Caco-2 (cell line): ENCODE data around the gene APOBEC3C. TPM values are rescaled to one million over a fixed set of nuclear protein-coding genes. Genes with fewer than 3 reads are reported as not detected.
A peak's percentile ranks its signal among the peaks of the same experiment; 100 is the strongest.
"Not testable (repeated sequence)": the region's sequence is repeated elsewhere in the genome, so short reads cannot be mapped to it uniquely, and the experiment has no call there.

Experiments used
- BruUV-seq: library from RNA; stranded (reverse); fragments of 400-500 nt; replicated peaks from 2 replicates; lab custom pipeline; 2021; lab: Mats Ljungman, UMichigan
- CTCF ChIA-PET: fragments of 300-600 bp; sonication (Branson Sonifier 250); formaldehyde crosslinking; loops from one replicate; lab custom pipeline; 2022; ENCODE audit warnings: antibody characterized with exemption; lab: Charles Lee
- POLR2A ChIA-PET: fragments of 300-600 bp; sonication (Branson Sonifier 250); formaldehyde crosslinking; loops from one replicate; lab custom pipeline; 2022; ENCODE audit warnings: antibody characterized with exemption; lab: Charles Lee
- DNase-seq, 2 experiments: peaks; one replicate each; pipeline versions ENCODE4 v3.0.0 to v3.0.0-alpha.2; 2020 to 2022
- H3K27me3 ChIP-seq: replicated peaks from 2 replicates; pipeline ENCODE4 v1.6.0; 2011; ENCODE audit warnings: low read length; ENCODE audit not compliant: control insufficient read depth, insufficient read depth
- H3K36me3 ChIP-seq: 2 replicates; pipeline ENCODE4 v1.5.1; 2011; ENCODE audit warnings: low read length; ENCODE audit not compliant: control insufficient read depth, insufficient read depth
- H3K4me1 ChIP-seq: fragments of 250-450 bp; sonication (Bioruptor Pico); 2 replicates; pipeline ENCODE4 v1.5.1; 2020; ENCODE audit warnings: mild to moderate bottlenecking
- H3K4me3 ChIP-seq: 2 replicates; pipeline ENCODE4 v1.5.1; 2011; ENCODE audit warnings: low read depth, mild to moderate bottlenecking, control low read depth, low read length
- H3K9me3 ChIP-seq: fragments of 250-450 bp; sonication (Bioruptor Pico); 2 replicates; pipeline ENCODE4 v1.5.1; 2020; ENCODE audit warnings: mild to moderate bottlenecking, moderate library complexity
- H3K27ac Mint-ChIP-seq: one replicate; pipeline ENCODE4 v1.8.0; 2022; ENCODE audit warnings: mixed read lengths; ENCODE audit not compliant: unreplicated experiment
- H3K27me3 Mint-ChIP-seq: one replicate; pipeline ENCODE4 v1.8.0; 2022; ENCODE audit warnings: mixed read lengths; ENCODE audit not compliant: insufficient read depth, unreplicated experiment
- H3K36me3 Mint-ChIP-seq: one replicate; pipeline ENCODE4 v1.8.0; 2022; ENCODE audit warnings: mild to moderate bottlenecking, mixed read lengths; ENCODE audit not compliant: insufficient read depth, unreplicated experiment
- H3K4me1 Mint-ChIP-seq: one replicate; pipeline ENCODE4 v1.8.0; 2022; ENCODE audit warnings: low read depth, mixed read lengths; ENCODE audit not compliant: unreplicated experiment
- H3K4me3 Mint-ChIP-seq: one replicate; pipeline ENCODE4 v1.8.0; 2022; ENCODE audit warnings: mild to moderate bottlenecking, moderate library complexity, mixed read lengths; ENCODE audit not compliant: unreplicated experiment
- H3K9me3 Mint-ChIP-seq: one replicate; pipeline ENCODE4 v1.8.0; 2022; ENCODE audit warnings: mixed read lengths; ENCODE audit not compliant: unreplicated experiment
- CTCF ChIP-seq, 2 experiments: fragments of 200-600 bp in 1 of 2; IDR thresholded peaks; 1 replicate in 1 of 2; 2 replicates in 1 of 2; pipeline versions ENCODE4 v1.5.1 to v1.8.0; 2011 to 2022; ENCODE audit warnings: antibody characterized with exemption in 1 of 2, control low read depth in 1 of 2, inconsistent platforms in 1 of 2, low read depth in 1 of 2, low read length in 1 of 2, mild to moderate bottlenecking in 1 of 2, moderate library complexity in 1 of 2; ENCODE audit not compliant: insufficient read depth in 1 of 2, severe bottlenecking in 1 of 2, unreplicated experiment in 1 of 2
- intact Hi-C: fragments of 100-400 bp; cut with micrococcal nuclease; formaldehyde crosslinking; loops from one replicate; pipeline ENCODE4 v1.10.0; 2022; ENCODE audit not compliant: unreplicated experiment
- total RNA-seq: library from RNA; stranded (reverse); gene quantifications from 2 replicates; pipeline ENCODE4 v1.2.3, GENCODE V29; 2022

APOBEC3C gene
- total RNA-seq, 1 experiment from 2014 or later = 25.1 TPM

DNA sequence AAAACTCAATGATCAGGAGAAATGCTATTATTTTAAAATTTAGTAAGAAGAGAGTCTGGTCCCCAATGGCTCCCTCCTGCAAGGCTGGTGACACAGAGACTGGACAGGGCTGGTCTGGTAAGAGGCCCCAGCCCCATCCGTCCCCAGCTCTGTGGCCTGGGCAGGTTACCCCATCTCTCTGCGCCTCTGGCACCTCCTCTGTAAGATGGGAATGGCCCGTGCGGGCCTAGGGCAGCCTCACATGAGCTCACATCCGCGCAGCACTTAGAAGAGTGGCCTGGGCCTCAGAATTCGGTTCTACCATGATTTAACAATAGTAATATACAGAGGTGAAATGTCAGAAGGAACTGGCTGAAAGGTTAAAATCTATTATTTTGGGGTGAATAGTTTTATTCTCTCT lies 27.9 kb downstream of the APOBEC3C start:
- H3K9me3 Mint-ChIP-seq = no peaks in the 10 kb centered on the region
- no peaks in the 10 kb centered on the region for H3K27me3 Mint-ChIP-seq
- CTCF ChIA-PET = no interaction called here
- Histone ChIP-seq H3K4me3 (no peak overlapping the region), H3K4me1 (peaks cover 9% of the 10 kb centered on the region), H3K36me3 (no peaks in the 10 kb centered on the region), H3K9me3 (no peaks in the 10 kb centered on the region), H3K27me3 (no peaks in the 10 kb centered on the region)
- H3K4me1 Mint-ChIP-seq = peaks cover 16% of the 10 kb centered on the region
- DNase-seq = no peak
- TF ChIP-seq CTCF (IDR thresholded peaks at IDR 0.05; ENCODE audit: insufficient read depth in 1 of 2, low read depth in 1 of 2, low read length in 1 of 2, severe bottlenecking in 1 of 2, unreplicated experiment in 1 of 2) = no peak
- no peak overlapping the region for H3K4me3 Mint-ChIP-seq
- POLR2A ChIA-PET = no interaction called here
- intact Hi-C loops = loop anchor here (10.0 kb wide), 1 partner anchor 73 kb away; no protein-coding TSS in a partner anchor
- H3K36me3 Mint-ChIP-seq = peaks cover 19% of the 10 kb centered on the region
- H3K27ac Mint-ChIP-seq = no peak overlapping the region
- TSS peak; percentile 82 for BruUV-seq

GRCh38 chr22:39043063-39043462 lies 29.0 kb downstream of the APOBEC3C start:
- H3K4me3 Mint-ChIP-seq, H3K9me3 Mint-ChIP-seq, POLR2A ChIA-PET, H3K9me3 ChIP-seq, H3K36me3 ChIP-seq, H3K27me3 ChIP-seq, H3K27ac Mint-ChIP-seq, DNase-seq, BruUV-seq, H3K27me3 Mint-ChIP-seq, H3K4me3 ChIP-seq, H3K4me1 ChIP-seq: not testable (repeated sequence)
- H3K4me1 Mint-ChIP-seq = peaks cover 16% of the 10 kb centered on the region
- intact Hi-C loops = loop anchor here (10.0 kb wide), 1 partner anchor 72 kb away; no protein-coding TSS in a partner anchor
- peaks cover 26% of the 10 kb centered on the region for H3K36me3 Mint-ChIP-seq
- CTCF ChIA-PET = interaction anchor here (0.7 kb wide), 1 partner anchor 357 kb away, joined by 3 read pairs; the partner anchor contains the start of gene TAB1

DNA sequence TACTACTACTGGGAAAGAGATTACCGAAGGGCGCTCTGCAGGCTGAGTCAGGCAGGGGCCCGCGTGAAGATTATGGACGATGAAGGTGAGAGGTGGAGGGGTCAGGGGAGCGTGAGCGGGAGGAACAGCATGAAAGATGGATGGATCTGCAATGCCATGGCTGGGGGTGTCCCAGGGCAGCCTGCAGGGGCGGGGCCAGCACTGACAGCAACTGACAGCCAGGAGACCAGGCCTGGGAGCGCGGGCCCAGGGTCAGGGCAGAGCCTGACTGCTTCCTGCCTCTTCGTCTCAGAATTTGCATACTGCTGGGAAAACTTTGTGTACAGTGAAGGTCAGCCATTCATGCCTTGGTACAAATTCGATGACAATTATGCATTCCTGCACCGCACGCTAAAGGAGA lies 31.1 kb downstream of the APOBEC3C start:
- H3K36me3 ChIP-seq, BruUV-seq, H3K4me1 Mint-ChIP-seq, H3K27me3 ChIP-seq, H3K9me3 Mint-ChIP-seq, H3K27me3 Mint-ChIP-seq, H3K27ac Mint-ChIP-seq, DNase-seq, H3K4me3 ChIP-seq, POLR2A ChIA-PET, H3K9me3 ChIP-seq, H3K4me3 Mint-ChIP-seq, CTCF ChIA-PET, H3K4me1 ChIP-seq: not testable (repeated sequence)
- H3K36me3 Mint-ChIP-seq = peaks cover 26% of the 10 kb centered on the region
- intact Hi-C loops = loop anchor here (10.0 kb wide), 1 partner anchor 70 kb away; no protein-coding TSS in a partner anchor

DNA sequence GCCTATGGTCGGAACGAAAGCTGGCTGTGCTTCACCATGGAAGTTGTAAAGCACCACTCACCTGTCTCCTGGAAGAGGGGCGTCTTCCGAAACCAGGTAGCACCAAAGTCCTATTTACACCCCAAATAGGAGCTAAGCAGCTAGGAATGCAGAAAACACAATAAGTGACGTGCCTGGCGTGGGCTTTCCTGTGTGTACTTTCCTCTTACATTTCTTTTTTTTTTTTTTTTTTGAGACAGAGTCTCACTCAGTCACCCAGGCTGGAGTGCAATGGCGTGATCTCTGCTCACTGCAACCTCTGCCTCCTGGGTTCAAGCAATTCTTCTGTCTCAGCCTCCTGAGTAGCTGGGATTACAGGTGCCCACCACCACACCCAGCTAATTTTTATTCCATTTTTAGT lies 35.4 kb downstream of the APOBEC3C start:
- peaks cover 16% of the 10 kb centered on the region for H3K36me3 Mint-ChIP-seq
- H3K27me3 Mint-ChIP-seq, H3K36me3 ChIP-seq, H3K4me1 Mint-ChIP-seq, H3K9me3 ChIP-seq, H3K4me3 ChIP-seq, H3K9me3 Mint-ChIP-seq, POLR2A ChIA-PET, H3K4me3 Mint-ChIP-seq, BruUV-seq, H3K27me3 ChIP-seq, H3K27ac Mint-ChIP-seq, H3K4me1 ChIP-seq, DNase-seq, CTCF ChIA-PET: not testable (repeated sequence)
- intact Hi-C loops = loop anchor here (10.0 kb wide), 1 partner anchor 65 kb away; no protein-coding TSS in a partner anchor

DNA sequence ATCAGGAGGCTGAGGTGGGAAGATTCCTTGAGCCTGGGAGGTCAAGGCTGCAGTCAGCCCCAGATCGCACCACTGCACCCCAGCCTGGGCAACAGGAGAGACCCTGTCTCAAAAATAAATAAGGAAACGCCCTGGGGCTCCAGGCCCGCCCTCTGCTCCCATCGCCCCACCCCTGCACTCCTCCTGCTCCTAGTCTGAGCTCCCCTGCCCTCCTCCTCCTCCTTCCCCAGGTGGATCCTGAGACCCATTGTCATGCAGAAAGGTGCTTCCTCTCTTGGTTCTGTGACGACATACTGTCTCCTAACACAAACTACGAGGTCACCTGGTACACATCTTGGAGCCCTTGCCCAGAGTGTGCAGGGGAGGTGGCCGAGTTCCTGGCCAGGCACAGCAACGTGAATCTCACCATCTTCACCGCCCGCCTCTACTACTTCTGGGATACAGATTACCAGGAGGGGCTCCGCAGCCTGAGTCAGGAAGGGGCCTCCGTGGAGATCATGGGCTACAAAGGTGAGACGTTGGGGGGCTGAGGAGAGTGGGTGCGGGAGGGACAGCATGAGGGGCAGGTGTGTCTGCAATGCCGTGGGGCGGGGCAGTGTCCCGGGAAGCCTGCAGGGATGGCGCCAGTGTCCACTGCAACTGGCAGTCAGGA lies 37.9 kb downstream of the APOBEC3C start:
- H3K9me3 ChIP-seq, H3K27me3 Mint-ChIP-seq, intact Hi-C loops, BruUV-seq, H3K4me1 Mint-ChIP-seq, H3K27me3 ChIP-seq, H3K36me3 ChIP-seq, H3K4me1 ChIP-seq, POLR2A ChIA-PET, H3K9me3 Mint-ChIP-seq, H3K4me3 ChIP-seq, H3K4me3 Mint-ChIP-seq, CTCF ChIA-PET, DNase-seq, H3K36me3 Mint-ChIP-seq, H3K27ac Mint-ChIP-seq: not testable (repeated sequence)
